Neural progenitor cell (in vitro differentiated cells): ENCODE results near the gene MYH6.

ENCODE experiments used
- CTCF ChIP-seq: fragments of 200-600 bp; sonication (generic); IDR thresholded peaks from 2 replicates; pipeline ENCODE4 v1.5.1; 2017; ENCODE audit warnings: antibody characterized with exemption, mild to moderate bottlenecking
- EZH2 ChIP-seq: fragments of 200-600 bp; sonication (generic); IDR thresholded peaks from 2 replicates; pipeline ENCODE4 v1.6.1; 2017; ENCODE audit warnings: antibody characterized with exemption, mild to moderate bottlenecking, moderate library complexity
- EZH2phosphoT487 ChIP-seq: fragments of 200-600 bp; sonication (generic); IDR thresholded peaks from 2 replicates; pipeline ENCODE4 v1.6.1; 2017; ENCODE audit warnings: antibody characterized with exemption

DNA sequence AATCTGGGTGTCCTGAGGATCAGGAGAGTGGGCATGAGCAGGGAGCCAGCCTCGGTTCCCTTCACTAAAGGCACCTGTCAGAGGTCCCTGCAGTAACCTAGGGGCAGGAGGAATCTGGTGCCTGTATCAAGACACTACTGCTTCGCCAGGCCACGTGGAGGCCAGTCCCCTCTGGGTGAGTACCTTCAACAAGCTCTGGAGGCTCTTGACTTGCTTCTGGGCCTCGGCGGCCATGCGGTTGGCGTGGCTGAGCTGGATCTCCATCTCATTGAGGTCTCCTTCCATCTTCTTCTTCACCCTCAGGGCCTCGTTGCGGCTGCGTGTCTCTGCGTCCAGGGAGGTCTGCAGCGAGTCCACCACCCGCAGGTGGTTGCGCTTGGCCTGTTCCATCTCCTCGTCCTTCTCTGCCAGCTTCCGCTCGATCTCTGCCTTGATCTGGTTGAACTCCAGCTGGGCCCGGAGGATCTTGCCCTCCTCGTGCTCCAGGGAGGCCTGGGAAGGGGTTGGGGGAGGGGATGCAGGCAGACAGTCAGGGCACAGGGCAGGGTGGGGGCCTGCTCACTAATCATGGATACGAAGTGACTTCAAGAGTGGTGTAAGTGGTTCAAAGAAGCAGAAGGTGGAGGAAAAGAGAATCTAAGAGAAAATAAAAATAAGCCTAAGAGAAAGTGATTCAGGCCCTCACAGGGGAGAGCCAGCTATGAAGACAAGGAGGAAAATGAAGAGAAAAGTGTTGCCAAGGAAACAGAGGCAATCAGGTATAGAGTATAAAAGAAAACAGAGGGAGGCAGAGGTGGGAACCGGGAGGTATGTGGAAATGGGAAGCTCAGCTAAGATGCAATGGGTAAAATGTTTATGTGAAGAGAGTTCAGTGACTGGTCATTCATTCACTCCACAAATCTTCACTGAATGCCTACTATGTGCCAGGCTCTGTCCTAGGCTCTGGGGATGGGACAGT, 8.0 kb upstream of the MYH6 start:
- TF ChIP-seq CTCF (no peak), EZH2 (no peak), EZH2phosphoT487 (no peak)
